ENCODE measurements around the gene HFE.

HFE gene

DNA sequence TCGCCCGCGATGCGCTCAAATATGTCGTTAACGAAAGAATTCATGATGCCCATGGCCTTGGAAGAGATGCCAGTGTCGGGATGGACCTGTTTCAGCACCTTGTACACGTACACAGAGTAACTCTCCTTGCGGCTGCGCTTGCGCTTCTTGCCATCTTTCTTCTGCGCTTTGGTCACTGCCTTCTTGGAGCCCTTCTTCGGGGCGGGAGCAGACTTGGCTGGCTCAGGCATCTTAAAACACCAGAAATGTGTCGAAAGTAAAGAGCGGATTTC lies 36.4 kb downstream of the HFE start:
- POLR2A ChIA-PET, result interaction anchor here (0.8 to 6.9 kb wide), 50 partner anchors 8 to 1771 kb away, joined by 3 to 822 read pairs (median 8); a partner anchor contains a TSS
- TF ChIP-seq FOXK2 (IDR thresholded peaks at IDR 0.05), result no peak
- no peak for TF ChIP-seq CTBP1 (IDR thresholded peaks at IDR 0.05; ENCODE audit: borderline replicate concordance)
- no peak for TF ChIP-seq TARDBP (IDR thresholded peaks at IDR 0.05)
- TF ChIP-seq SUZ12 (IDR thresholded peaks at IDR 0.05), result no peak
- TF ChIP-seq, protein P1, sequence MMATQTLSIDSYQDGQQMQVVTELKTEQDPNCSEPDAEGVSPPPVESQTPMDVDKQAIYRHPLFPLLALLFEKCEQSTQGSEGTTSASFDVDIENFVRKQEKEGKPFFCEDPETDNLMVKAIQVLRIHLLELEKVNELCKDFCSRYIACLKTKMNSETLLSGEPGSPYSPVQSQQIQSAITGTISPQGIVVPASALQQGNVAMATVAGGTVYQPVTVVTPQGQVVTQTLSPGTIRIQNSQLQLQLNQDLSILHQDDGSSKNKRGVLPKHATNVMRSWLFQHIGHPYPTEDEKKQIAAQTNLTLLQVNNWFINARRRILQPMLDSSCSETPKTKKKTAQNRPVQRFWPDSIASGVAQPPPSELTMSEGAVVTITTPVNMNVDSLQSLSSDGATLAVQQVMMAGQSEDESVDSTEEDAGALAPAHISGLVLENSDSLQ (IDR thresholded peaks at IDR 0.05), result no peak
- no peak for TF ChIP-seq ZNF384 (IDR thresholded peaks at IDR 0.05)
- no peak for TF ChIP-seq HDGF (IDR thresholded peaks at IDR 0.05; ENCODE audit: borderline replicate concordance)
- TF ChIP-seq BHLHE40 (IDR thresholded peaks at IDR 0.05; ENCODE audit: borderline replicate concordance), result no peak
- TF ChIP-seq FOXM1 (IDR thresholded peaks at IDR 0.05; ENCODE audit: borderline replicate concordance), result no peak
- no peak for TF ChIP-seq LEF1 (IDR thresholded peaks at IDR 0.05; ENCODE audit: borderline replicate concordance)
- TF ChIP-seq ELF4 (IDR thresholded peaks at IDR 0.05), result no peak
- TF ChIP-seq ARNT (IDR thresholded peaks at IDR 0.05), result no peak
- TF ChIP-seq NFRKB (IDR thresholded peaks at IDR 0.05), result no peak
- no peak for TF ChIP-seq FOXA1 (IDR thresholded peaks at IDR 0.05)
- TF ChIP-seq L3MBTL2 (conservative IDR thresholded peaks at IDR 0.05), result no peak
- TF ChIP-seq SP1 (IDR thresholded peaks at IDR 0.05), result no peak

DNA sequence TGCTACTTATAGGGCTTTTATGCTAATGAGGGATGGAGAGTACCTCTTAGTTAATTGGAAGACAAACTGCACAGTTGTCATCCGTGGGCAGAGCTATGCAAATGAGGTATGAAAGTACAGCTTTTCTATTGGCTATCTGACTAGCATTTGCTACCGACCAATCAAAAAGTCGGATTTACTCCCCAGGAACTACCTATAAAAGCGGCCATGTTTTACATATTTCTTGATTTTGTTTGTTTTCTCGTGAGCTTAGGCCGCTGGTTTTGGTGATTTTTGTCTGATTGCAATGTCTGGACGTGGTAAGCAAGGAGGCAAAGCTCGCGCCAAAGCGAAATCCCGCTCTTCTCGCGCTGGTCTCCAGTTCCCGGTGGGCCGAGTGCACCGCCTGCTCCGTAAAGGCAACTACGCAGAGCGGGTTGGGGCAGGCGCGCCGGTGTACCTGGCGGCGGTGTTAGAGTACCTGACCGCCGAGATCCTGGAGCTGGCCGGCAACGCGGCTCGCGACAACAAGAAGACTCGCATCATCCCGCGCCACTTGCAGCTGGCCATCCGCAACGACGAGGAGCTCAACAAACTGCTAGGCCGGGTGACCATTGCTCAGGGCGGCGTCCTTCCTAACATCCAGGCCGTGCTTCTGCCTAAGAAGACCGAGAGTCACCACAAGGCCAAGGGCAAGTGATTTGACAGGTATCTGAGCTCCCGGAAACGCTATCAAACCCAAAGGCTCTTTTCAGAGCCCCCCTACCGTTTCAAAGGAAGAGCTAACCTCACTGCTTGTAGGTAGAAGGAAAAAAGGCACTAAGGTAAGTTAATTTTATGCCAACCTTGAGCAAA lies 36.9 kb downstream of the HFE start:
- ChIA-PET POLR2A (interaction anchor here (0.6 to 6.9 kb wide), 54 partner anchors 9 to 1770 kb away, joined by 3 to 822 read pairs (median 8); a partner anchor contains a TSS), CTCF (interaction anchor here (0.6 kb wide), 2 partner anchors 26 to 52 kb away, joined by 3 read pairs; no protein-coding TSS in a partner anchor)
- peak; percentile 85 for TF ChIP-seq ELF4 (IDR thresholded peaks at IDR 0.05)
- peak; percentile 73 for TF ChIP-seq NFRKB (IDR thresholded peaks at IDR 0.05)
- TF ChIP-seq ZNF384 (IDR thresholded peaks at IDR 0.05), result no peak
- TF ChIP-seq LEF1 (IDR thresholded peaks at IDR 0.05; ENCODE audit: borderline replicate concordance), result no peak
- TF ChIP-seq, protein P1 (IDR thresholded peaks at IDR 0.05), result peak; percentile 44; the same call in 1 of the 2 replicates
- TF ChIP-seq ARNT (IDR thresholded peaks at IDR 0.05), result no peak
- TF ChIP-seq L3MBTL2 (conservative IDR thresholded peaks at IDR 0.05), result peak; percentile 26; the same call in 1 of the 2 replicates
- no peak for TF ChIP-seq FOXA1 (IDR thresholded peaks at IDR 0.05)
- DNase-seq (ENCODE audit: extremely low spot score), result peak; percentile 84

More for the DNA sequence above, 36.4 kb downstream of the HFE start:
- CTCF ChIA-PET, result interaction anchor here (0.6 kb wide), 1 partner anchor 52 kb away, joined by 3 read pairs; no protein-coding TSS in a partner anchor
- no peak for DNase-seq (ENCODE audit: extremely low spot score)

DNA sequence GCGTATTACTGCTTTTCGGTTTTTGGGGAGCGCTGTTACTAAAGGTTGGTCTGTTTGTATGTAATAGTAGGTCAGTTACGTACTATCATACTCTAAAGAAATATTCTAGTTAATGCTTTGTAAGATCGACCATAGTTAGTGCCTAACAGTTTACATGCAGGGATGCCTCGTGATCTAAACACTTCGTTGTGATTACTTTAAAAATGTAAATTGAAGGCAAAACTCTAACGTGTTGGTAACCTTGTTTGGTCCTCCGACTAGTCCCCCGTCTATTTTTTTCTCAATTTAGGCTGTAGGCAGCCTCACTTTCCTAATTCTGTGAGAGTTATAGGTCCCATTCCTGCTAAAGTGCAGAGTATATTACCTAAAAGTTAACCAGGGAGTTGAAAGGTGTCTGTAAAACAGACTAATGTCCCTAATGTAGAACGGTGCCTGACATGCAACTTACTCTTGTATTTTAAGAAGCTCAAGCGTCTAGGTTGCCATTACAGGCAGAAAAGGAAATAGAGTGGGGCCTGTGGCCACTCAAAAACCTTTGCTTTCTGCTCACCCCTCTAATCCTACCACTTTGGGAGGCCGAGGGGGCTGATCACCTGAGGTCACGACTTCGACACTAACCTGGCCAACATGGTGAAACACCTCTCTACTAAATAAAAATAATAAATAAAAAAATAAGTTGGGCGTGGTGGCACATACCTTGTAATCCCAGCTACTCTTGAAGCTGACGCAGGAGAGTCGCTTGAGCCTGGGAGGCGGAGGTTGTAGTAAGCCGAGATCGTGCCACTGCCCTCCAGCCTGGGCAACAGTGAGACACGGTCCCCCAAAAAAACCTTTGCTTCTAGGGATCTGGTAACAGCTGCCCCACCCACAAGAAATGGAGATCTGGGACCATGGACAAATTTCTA lies 37.8 kb downstream of the HFE start:
- ChIA-PET CTCF (no interaction called here), POLR2A (interaction anchor here (0.6 to 6.9 kb wide), 35 partner anchors 8 to 1768 kb away, joined by 3 to 822 read pairs (median 10); a partner anchor contains a TSS)
- DNase-seq (ENCODE audit: extremely low spot score), result no peak
- TF ChIP-seq FOXK2 (IDR thresholded peaks at IDR 0.05) (no peak), LEF1 (IDR thresholded peaks at IDR 0.05; ENCODE audit: borderline replicate concordance) (no peak), ARNT (IDR thresholded peaks at IDR 0.05) (no peak), SP1 (IDR thresholded peaks at IDR 0.05) (no peak), HDGF (IDR thresholded peaks at IDR 0.05; ENCODE audit: borderline replicate concordance) (no peak), NFRKB (IDR thresholded peaks at IDR 0.05) (no peak), ELF4 (IDR thresholded peaks at IDR 0.05) (no peak), TARDBP (IDR thresholded peaks at IDR 0.05) (no peak), SUZ12 (IDR thresholded peaks at IDR 0.05) (no peak), L3MBTL2 (conservative IDR thresholded peaks at IDR 0.05) (no peak), FOXM1 (IDR thresholded peaks at IDR 0.05; ENCODE audit: borderline replicate concordance) (no peak), ZNF384 (IDR thresholded peaks at IDR 0.05) (no peak), BHLHE40 (IDR thresholded peaks at IDR 0.05; ENCODE audit: borderline replicate concordance) (no peak), CTBP1 (IDR thresholded peaks at IDR 0.05; ENCODE audit: borderline replicate concordance) (no peak), FOXA1 (IDR thresholded peaks at IDR 0.05) (no peak)
- TF ChIP-seq, protein P1 (IDR thresholded peaks at IDR 0.05), result no peak

DNA sequence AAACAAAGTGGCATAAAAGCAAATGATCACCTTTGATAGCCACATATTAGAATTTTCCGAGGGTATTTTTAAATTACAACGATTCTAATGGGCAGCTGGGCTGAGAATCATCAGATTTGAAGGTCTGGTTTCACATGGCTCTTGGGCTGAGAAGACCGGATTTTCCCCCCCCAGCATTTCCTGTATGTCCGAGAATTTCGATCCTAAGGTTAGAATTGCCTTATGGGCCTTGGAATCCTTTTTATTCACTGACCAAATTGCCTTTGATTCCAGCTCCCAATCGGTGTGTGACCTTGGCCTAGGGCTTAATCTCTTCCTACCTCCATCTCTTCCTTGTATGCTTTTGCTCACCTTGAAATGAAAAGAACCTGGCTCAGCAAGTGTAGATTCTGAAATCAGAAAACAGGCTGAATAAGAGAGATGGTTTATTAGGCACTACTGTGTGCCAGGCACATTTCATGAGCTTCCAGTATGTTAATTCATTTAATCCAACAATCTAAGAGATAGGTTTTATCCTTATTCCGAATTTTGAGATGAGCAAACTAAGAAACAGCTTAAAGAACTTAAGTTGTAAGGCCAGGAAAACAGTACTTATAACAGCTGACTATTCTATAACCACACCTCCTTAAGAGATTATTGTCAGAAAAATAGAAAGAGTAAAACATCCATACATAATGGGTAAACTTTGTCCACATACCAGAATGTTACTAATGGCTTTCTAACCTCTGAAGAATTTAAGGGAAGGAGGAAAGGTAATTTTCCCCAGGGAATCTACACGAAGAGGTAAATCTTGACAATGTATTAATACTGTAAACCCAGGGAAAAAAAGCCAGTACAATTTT lies 39.4 kb downstream of the HFE start:
- ChIA-PET POLR2A (interaction anchor here (0.9 to 6.9 kb wide), 18 partner anchors 9 to 1711 kb away, joined by 3 to 822 read pairs (median 20); a partner anchor contains a TSS), CTCF (interaction anchor here (0.7 kb wide), 1 partner anchor 32 kb away, joined by 4 read pairs; no protein-coding TSS in a partner anchor)
- TF ChIP-seq NFRKB (IDR thresholded peaks at IDR 0.05) (no peak), L3MBTL2 (conservative IDR thresholded peaks at IDR 0.05) (0 out of 2 replicates have a peak, but pooled peaks have one; percentile 36)
- no peak for DNase-seq (ENCODE audit: extremely low spot score)
